SKM-1 treated with dmso at 0.1 percent for 144 hours (cell line): ENCODE results near the gene CLASRP.

ENCODE experiments used
- DNase-seq: peaks from one replicate; lab custom pipeline; 2025; ENCODE audit not compliant: unreplicated experiment; lab: John Stamatoyannopoulos, UW

Gene CLASRP

DNA sequence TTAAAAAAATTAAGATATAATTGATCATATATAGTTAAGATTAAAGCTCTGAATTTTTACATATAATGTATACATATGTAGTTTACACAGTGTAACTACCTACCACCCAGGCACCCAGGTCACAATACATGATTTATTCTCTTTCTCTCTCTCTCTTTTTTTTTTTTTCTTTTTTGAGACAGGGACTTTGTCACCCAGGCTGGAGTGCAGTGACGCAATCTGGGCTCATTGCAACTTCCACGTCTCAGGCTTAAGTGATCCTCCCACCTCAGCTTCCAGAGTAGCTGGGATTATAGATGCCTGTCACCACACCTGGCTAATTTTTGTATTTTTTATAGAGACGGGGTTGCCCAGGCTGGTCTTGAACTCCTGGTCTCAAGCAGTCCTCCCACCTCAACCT is 18.8 kb upstream of the CLASRP start:
- no peak for DNase-seq

DNA sequence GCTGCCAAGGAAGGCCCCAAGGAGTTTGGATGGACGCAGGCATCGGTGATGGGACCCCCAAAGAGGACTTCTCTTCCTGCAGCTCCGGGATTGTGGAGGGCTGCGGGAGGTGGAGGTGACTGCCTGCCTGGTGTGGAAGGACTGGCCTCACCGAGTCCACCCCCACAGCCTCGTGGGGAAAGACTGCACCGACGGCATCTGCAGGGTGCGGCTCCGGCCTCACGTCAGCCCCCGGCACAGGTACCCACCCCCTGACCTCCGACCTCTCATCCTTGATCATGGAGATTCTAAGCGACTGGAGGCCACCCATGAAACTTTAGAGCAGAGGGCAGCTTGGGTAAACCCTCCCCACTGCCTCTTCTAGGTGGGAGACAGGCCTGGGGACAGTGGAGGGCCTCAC is 16.9 kb upstream of the CLASRP start:
- no peak for DNase-seq

DNA sequence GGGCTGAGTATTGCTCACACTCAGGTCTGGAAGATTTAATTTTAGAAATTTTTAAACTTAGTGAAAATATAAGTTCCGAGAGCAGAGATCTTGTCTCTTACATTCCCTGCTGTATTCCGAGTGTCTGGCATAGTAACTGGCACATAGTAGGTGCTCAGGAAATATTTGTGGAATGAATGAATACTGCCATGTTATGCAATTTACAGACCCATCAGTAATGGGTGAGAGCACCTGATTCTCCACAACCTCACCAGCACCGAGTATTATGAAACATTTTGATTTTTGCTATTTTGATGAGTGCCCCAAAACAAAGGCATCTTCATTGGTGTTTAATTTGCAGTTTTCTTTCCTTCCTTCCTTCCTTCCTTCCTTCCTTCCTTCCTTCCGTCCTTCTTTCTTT is 15.8 kb upstream of the CLASRP start:
- no peak for DNase-seq

DNA sequence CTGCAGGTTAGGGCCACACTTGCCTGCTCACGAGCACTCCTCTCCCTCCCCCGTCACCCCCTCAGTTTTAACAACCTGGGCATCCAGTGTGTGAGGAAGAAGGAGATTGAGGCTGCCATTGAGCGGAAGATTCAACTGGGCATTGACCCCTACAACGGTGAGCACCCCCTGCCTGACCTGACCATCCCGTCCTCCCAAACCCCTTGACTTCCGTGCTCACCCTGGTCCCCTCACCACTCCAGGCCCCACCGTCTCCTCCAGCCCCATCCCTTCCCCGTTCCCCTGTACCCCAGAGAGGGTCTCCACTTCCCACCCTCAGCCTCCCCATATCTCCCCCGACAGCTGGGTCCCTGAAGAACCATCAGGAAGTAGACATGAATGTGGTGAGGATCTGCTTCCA is 13.6 kb upstream of the CLASRP start:
- DNase-seq = no peak

DNA sequence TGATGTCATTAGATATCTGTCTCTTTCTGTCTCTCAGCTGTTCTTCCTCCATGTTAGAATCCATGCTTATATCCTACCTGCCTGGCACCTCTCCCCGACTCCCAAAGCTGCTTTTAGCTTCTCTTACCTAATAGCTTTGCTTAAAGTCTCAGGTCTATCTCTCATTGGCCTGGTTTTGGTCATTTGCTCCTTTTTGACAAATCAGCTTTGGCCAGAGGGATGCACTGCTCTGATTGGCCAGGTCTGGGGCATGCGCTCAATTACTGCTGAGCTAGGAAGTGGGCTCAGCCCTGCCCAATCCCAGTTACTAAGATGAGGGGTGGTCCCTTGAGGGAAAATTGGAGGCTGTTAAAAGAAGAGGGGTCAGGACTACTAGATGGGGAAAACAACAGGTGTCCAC is 11.5 kb upstream of the CLASRP start:
- no peak for DNase-seq

DNA sequence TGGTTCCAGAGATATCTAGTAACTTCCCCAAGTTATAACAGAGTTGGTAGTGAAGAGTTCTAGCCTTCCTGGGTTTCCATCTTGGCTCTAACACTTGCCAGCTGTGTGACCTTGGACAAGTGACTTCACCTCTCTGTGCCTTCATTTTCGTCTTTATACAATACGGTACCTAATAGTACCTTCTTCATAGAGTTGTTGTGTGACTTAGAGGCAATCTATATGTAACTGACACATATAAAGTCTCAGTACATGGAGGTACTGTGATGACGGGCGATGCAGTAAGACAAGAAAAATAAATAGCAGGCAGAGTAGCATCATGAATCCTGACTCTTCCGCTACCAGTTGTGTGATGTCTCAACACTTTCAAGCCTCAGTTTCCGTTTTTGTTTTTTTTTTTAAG is 8.0 kb upstream of the CLASRP start:
- no peak for DNase-seq

DNA sequence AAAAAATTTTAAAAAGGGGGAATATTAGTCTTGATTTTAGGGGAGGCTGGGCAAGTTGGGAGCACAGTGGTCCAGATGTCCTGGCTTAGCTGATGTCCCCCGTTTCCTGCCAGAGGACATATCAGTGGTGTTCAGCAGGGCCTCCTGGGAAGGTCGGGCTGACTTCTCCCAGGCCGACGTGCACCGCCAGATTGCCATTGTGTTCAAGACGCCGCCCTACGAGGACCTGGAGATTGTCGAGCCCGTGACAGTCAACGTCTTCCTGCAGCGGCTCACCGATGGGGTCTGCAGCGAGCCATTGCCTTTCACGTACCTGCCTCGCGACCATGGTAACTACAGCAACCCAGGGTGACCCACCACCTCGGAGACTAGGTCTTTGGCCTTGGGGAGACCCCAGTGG is 6.4 kb upstream of the CLASRP start:
- no peak for DNase-seq

DNA sequence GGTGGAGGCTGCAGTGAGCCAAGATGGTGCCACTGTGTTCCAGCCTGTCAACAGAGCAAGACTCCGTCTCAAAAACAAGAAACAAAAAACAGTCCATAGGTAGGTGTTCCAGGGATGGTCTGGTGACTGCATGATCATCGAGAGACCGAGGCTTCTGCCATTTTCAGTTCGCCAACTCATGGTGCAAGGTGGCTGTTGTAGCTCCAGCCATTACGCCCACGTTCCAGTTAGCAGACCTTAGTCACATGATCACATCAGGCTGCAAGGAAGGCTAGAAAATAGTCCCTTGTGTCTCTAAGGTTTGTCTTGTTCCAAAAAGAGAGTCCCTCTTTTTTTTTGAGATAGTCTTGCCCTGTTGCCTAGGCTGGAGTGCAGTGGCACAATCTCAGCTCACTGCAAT is 3.1 kb upstream of the CLASRP start:
- DNase-seq = no peak

DNA sequence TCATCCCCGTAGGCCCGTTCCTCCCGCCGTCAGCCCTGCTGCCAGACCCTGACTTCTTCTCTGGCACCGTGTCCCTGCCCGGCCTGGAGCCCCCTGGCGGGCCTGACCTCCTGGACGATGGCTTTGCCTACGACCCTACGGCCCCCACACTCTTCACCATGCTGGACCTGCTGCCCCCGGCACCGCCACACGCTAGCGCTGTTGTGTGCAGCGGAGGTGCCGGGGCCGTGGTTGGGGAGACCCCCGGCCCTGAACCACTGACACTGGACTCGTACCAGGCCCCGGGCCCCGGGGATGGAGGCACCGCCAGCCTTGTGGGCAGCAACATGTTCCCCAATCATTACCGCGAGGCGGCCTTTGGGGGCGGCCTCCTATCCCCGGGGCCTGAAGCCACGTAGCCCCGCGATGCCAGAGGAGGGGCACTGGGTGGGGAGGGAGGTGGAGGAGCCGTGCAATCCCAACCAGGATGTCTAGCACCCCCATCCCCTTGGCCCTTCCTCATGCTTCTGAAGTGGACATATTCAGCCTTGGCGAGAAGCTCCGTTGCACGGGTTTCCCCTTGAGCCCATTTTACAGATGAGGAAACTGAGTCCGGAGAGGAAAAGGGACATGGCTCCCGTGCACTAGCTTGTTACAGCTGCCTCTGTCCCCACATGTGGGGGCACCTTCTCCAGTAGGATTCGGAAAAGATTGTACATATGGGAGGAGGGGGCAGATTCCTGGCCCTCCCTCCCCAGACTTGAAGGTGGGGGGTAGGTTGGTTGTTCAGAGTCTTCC is 1.3 kb upstream of the CLASRP start:
- DNase-seq = no peak

DNA sequence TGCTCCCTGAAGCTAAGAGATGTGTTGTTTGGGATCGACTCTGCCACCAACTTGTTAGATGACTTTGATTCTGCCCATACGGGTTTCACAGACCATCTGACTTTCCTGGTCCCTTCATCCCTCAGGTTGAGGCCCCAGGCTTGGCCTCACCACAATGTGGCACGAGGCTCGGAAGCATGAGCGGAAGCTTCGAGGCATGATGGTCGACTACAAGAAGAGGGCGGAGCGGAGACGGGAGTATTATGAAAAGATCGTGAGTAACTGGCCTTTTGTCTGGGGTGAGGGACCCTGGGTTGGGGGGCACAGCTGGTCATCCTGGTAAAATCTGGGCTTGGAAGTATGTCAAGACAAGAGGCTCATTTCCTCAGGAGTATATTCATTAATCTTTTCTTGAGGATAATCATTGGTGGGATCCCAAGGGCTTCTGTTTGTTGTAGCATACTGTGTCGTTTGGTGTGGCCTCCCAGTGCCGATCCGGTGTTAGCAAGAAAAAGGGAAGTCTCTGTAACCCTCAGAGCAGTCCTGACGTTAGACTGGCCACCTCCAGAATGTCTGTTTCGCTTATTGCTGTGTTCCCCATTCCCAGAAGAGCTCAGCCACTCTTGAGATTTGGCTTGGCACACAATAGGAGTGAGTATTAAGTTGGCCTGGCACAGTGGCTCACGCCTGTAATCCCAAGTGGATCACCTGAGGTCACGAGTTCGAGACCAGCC is 1.4 kb downstream of the CLASRP start:
- DNase-seq = no peak

DNA sequence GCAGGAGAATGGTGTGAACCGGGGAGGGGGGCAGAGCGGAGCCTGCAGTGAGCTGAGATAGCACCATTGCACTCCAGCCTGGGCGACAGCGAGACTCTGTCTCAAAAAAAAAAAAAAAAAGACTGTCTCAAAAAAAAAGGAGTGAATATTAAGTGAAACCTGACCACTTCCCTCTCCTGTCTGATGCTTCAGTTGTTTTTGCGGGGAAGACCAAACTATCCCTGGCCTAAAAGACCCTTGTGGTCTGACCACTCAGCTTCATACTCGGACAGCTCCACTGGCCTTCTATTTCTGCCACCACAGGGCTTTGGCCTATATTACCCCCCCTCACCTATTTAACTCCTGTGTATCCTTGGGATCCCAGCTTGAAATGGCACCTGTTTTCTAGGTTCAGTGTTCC is 2.3 kb downstream of the CLASRP start:
- DNase-seq = no peak

DNA sequence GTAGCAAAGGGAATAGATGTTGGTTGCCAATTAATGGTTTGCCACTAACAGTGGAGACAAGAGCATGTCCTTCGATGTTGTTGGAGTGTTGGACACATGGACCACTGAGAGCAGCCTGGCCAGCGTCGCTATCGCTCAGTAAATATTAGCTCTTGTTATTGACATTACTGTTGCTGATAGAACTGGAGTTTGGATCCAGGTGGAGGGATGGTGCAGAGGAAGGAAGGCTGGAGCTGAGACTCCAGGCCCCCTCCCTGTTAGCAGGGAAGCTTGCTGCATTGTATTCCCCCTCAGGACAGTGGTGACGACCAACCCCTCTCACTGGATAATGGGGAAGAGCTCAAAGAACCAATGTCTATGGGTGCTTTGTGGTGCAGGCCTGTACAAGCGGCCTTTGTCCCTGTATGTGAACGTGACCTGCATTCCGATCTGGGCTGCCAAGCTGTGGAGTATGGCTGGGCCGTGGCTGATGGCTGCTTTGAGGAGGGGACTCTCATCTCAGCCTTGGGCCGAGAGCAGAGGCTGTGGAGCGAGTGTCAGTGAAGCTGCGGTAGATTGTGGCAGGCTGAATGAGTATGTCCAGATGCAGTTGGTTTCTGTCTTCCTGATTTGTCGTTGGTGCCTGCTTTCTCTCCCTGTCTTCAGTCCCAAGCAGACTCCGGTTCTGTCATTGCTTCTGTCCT is 7.0 kb downstream of the CLASRP start:
- no peak for DNase-seq

DNA sequence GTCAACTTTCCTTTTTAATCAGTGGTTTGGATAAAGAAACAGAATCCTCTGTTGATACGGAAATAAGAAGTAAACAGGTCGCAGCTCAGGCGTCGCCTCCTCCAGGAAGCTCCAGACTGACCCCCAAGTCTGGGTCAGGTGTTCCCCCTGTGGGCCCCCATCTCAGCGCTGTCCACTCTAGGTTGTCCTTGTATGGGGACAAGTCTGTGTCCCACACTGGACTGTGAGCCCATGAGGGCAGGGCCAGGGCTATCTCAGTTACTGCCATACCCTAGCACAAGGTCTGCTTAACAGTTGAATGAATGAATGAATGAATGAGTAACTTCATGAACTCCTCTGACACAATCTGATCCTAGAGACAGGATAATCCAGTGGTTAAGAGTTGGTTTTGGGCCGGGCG is 7.5 kb downstream of the CLASRP start:
- no peak for DNase-seq

DNA sequence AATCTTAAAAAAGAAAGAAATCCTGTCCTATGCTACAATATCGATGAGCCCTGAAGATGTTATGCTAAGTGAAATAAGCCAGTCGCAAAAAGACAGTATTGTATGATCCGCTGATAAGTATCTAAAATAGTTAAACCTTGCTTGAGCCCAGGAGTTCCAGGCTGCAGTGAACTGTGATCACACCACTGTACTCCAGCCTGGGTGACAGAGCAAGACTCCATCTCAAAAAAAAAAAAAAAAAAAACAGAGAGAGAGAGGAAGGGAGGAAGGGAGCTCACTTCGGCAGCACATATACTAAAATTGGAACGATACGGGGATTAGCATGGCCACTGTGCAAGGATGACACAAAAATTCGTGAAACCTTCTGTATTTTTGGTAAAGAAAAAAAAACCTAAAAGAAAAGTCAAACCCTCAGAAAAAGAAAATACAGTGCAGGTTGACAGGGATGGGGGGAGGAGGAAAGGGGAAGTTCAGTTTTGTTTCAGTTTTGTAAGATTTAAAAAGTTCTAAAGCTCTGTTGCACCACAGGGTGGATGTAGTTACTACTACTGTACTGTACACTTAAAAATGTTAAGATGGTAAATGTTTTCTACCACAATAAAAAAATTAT is 8.4 kb downstream of the CLASRP start:
- DNase-seq = peak; percentile 20

DNA sequence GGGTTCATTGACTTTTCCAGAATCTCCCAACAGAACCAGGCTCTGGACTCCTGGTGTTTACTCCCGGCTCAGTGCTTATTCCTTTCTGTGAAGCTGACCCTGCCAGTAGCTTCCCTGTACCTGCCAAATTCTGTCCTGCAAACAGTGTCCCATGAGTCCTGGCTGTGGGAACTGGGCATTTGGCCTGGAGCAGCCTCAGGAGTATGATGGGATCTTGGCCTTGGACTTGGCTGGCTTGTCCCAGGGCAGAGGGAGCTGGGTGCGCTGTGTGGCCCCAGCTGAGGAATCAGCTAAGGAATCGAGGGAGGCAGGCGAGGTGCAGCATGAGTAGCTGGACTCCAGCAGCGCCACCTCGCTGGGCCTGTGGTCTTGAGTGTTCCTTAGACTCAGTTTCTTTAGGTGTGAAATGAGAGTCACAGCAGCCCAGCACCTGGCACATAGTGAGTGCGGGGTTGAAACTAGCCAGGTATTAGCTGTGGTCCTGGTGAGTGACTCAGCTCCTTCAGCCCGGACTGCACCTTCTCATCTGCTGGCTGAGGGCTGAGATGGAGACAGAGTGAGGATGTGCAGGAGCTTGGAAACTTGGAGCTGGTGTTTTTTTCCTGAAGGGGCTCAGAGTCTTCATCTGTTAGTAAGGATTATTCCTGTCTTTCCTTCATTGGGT is 10.4 kb downstream of the CLASRP start:
- DNase-seq = no peak

DNA sequence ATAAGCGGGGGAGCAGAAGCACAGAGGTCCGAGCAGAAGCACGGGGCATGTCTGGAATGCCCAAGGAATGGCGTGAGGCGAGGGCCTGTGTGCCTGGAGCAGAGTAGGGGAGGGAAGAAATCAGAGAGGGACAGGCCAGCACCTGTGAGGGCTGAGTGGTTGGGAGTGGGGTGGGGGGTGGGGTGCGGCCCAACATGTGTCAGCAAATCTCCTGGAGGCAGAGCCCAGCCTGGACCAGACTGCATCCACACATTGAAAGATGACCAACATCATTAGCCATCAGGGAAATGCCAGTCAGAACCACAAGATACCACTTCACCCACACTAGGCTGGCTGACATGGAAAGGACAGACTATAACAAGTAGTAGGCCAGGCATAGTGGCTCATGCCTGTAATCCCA is 11.2 kb downstream of the CLASRP start:
- no peak for DNase-seq

DNA sequence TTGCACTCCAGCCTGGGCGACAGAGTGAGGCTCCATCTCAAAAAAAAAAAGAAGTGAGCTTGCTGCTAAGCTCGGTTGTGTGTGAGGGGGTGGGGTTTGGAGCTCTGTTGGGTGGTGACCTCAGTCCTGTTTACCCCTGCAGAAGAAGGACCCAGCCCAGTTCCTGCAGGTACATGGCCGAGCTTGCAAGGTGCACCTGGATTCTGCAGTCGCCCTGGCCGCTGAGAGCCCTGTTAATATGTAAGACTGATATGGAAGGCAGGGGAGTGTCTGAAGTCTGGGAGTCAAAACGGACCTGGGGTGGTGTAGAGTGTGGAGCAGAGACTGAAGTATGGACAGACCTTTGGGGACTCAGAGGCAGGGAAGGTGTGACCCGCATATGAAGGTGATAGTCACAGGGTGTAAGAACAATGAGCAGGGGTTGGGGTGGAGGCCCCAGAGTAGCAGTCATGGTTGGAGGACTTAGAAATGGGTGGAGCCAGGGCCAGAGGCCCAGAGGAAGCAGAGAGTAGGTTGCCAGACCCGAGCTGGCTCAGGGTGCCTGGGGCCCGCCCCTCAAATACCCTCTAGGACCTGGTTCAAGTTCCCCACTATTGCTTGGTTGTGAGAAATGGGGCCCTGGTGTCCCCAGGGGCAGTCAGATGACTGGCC is 13.2 kb downstream of the CLASRP start:
- DNase-seq = no peak

DNA sequence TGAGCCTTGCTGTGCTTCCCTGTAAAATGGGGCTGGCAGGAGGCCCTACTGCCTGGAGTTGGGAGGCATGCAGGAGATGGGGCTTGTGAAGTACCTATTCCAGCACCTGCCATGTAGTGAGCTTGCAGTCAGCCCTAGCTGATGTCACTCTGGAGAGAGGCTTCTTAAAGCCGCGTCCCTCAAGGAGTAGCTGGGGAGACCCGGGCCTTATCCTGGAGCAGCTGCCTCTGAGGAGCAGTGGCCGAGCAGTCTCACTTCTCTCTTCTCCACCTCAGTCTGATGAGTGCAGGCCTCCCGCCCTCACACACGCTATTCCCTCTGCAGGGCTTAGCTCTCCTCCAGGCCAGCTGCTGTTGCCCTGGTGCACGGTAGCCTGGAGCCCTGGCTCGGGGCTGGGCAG is 18.0 kb downstream of the CLASRP start:
- no peak for DNase-seq

DNA sequence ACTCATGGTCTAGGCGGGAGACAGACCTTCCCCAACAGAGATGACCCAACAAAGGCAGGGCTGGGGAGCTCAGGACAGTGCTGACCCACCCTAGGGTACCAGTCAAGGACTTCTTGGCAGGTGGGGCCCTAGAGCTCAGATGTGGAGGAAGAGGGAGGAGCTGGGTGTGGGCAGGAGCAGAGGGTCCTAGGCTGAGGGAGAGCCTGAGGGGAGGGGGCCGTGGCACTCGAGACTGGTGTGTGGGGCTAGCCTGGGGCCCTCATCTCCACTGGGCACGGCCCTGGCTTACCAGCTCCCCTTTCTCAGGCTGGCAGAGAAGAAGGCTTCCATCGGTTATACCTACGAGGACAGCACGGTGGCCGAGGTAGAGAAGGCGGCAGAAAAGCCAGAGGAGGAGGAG is 18.6 kb downstream of the CLASRP start:
- no peak for DNase-seq

DNA sequence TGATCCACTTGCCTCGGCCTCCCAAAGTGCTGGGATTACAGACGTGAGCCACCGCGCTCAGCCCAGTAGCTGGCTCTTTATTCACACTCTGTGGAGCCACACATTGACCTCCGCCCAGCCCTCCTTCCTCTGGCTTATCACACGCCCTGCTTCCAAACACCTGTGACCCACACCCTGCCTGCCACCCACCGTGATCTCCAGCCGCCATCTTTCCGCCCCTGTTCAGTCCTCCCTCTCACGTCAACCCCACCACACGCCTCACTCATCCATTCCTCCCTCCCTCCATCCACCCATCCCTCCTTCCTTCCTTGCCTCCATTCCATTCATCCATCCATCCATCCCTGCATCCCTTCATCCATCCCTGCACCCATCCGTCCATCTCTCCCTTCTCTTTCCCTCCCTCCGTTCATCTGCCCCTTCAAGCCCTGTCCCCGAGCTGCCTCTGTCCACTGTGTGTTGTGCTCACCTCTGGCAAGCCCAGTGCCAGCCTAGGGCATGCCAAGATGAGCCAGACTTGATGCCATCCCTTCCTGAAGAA is 19.8 kb downstream of the CLASRP start:
- no peak for DNase-seq
